ENCODE data around the gene UBQLN3.

Gene UBQLN3

DNA sequence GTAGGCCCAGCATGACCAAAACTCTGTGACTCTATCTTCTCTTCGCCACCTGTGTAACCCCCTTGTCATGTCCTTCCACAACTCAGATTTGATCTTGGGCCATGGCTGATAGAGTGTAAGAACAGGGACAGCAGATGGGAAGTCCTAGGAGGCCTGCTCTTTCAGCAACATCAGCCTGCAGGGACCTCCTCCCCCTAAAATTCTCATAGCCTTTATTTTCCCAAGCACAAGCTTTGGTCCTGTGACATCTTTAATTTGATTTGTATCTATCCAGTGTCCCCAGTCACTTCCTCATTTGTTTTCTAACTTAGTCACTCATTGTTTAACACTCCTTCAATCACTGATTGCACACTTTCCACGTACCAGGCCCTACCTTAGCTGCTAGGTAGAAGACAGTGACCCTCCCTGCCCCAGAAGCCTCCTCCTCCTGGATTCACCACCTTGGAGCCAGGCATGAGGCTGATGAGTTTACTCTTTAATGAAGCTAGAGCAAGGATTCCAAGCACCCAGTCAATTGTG is 5.3 kb downstream of the UBQLN3 start:
- no peak for DNase-seq

- no peak for DNase-seq
These were observed 9.4 kb downstream of the UBQLN3 start for GRCh38 chr11:5500393-5500801.

DNA sequence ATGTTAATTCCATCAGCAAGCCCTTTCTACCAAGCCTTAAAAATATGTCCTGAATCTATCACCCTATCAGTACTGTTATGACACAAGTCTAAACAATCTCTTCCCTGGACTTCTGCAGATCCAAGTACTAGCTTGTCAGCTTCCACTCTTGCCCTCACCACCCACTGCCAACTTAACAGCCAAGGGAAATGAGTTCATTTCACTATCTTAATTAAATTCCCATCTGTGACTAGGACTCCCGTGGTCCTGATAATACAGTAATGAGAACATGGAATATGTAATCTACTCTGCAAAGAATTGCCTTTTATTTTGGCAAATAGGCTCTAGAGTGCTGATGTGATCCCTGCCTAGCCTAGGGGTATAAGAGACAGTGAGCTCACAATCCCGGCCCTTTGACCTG is 10.1 kb downstream of the UBQLN3 start:
- no peak for DNase-seq

DNA sequence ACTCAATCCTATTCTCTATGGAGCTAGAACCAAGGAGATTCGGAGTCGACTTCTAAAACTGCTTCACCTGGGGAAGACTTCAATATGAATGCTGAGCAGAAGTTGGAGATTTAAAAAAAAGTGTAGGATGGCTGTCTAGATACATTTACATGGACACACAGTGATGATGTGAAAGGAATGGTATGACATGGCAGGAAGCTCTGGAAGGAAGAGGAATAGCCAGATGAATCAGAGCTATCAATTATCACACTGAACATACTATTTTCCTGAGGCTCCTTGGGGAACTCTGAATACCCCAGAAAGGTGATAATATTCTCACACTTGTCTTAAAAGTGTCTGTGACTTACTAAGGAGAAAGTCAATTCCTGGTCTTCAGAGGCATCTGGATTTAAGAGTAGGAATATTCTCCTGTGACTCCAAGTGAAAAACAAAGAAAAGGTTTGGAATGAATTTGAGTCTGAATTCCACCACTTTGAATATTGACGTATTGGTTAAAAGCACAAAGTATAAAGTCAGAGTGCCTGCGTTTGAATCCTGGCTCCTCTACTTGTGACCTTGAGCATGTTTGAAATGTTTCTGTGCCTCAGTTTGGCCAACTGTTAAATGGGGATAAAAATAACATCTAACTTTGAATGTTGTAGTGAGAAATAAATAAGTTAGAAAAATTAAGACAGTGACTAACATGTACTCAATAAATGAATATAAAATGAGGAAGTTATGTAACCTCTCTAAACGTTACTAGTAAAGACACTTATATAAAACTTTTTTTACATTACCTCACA is 20.0 kb downstream of the UBQLN3 start:
- no peak for DNase-seq

DNA sequence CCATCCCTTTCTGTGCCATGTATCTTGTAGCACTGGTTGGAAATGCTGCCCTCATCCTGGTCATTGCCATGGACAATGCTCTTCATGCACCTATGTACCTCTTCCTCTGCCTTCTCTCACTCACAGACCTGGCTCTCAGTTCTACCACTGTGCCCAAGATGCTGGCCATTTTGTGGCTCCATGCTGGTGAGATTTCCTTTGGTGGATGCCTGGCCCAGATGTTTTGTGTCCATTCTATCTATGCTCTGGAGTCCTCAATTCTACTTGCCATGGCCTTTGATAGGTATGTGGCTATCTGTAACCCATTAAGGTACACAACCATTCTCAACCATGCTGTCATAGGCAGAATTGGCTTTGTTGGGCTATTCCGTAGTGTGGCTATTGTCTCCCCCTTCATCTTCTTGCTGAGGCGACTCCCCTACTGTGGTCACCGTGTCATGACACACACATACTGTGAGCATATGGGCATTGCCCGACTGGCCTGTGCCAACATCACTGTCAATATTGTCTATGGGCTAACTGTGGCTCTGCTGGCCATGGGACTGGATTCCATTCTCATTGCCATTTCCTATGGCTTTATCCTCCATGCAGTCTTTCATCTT is 20.9 kb downstream of the UBQLN3 start:
- DNase-seq: no peak

DNA sequence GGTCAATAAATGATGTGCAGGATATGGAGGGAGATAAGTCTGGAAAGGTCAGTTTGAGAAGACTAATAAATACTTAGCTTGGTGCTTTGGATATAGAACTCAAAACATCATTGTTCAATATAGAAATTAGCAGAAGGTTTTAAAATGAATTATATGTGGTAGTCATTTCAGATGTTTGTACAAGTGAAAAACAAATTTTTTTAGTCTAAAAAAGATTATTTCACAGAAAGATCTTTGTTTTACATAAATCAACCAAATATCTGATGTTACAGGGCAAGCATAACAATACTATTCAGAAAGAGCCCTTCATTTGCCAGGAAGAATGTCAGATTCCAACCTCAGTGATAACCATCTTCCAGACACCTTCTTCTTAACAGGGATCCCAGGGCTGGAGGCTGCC is 21.4 kb downstream of the UBQLN3 start, which contains the start of gene OR52D1:
Gene OR52D1 (plus strand): TSS at position 301 of the 400 bp plus-strand sequence. CDS start 22 bp downstream, at position 323.
- DNase-seq: no peak

DNA sequence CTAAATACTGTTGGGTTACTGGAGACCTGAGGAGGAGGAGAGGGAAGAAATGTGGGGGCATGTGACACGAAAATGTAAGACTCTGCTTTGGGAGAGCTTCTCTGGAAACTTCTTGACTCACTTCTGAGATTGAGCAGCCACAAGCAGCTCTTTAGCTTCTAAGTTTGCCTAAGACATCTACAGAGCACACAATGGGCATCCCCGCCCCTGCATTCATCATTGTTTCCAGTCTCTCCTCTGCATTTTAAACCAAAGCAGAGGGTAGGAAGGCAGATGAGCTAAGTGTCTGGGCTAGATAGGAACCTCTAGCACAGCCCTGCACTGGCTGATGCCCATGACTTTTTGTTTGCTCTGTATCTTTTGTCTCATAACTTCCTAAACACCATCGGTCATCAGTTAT is 23.3 kb downstream of the UBQLN3 start:
- DNase-seq: no peak

DNA sequence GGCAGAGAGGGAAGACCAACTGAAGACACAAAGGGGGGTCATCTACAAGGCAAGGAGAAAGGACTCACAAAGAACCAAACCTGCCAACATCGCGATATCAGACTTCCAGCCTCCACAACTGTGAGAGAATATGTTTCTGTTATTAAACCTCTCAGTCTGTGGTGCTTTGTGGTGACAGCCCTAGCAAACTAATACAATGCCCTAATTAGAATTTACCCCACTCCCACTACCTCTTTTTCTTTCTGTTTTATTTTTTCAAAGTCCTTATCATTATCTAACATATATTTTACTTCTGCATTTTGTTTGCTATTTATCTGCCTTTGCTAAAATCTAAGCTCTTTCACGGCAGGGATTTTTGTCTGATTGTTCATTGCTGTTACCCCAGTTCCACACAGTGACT is 23.8 kb downstream of the UBQLN3 start:
- no peak for DNase-seq

GRCh38 chr11:5476186-5476819 is 33.5 kb downstream of the UBQLN3 start:
- DNase-seq: no peak

DNA sequence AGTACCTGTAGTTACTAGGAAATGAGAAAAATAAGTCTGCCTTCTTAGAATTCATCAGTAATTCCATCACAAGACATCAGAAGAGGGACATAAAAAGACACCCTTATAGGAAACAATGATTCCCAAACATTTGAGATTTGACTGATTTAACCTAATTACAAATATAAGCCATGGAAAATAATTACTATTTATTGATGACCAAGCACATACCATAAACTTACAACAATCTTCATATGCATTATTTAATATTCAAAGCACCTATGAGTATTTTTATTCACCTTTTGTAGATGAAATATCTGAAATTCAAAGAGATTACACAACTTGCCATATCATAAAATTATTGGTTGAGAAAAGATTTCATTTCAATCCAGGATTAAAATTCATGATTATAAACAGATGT is 35.8 kb downstream of the UBQLN3 start:
- DNase-seq: no peak

- DNase-seq: no peak
These were observed 42.2 kb downstream of the UBQLN3 start for GRCh38 chr11:5467527-5467926.

DNA sequence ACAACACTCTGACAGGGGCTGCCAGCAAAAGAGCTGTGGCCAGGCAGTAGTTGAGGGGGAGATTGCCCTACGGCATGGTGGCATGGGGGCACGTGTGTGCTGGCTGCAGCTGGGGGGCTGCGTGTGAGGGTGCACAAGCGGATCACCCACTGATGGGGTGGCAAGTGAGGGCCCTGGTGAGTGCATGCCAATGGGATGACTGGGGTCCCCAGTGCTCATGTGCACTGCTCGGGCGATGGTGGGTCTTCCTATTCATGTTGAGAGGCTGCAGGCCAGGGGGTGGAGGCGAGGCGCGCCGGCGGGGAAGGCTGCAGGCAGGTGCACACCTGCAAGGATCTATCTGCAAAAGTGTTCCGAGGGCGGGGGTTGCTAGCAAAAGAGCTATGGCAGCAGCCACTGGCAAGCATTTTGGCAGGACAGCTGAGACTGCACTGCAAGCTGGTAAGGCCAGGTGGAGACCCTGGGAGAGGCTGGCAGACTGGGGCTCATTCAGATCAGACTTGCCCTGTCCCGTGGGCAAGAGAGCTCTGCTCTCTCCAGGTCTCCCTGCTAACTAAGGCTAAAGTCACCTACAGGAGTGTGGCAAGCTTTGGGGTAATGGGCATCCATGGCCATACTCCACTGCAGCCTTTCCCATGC is 48.7 kb downstream of the UBQLN3 start:
- DNase-seq: no peak

Data from NCI-H446 treated with DMSO at 0.1 percent for 48 hours (cell line).